ENCODE results near the gene SLC11A1.

Gene SLC11A1

GRCh38 chr2:218419630-218420216 lies 37.6 kb downstream of the SLC11A1 start:
- TF ChIP-seq CTCF (IDR thresholded peaks at IDR 0.05; ENCODE audit: poor library complexity, severe bottlenecking), result no peak
- DNase-seq (ENCODE audit: low spot score) (no peak), ATAC-seq (ENCODE audit: low read depth) (no peak)
- no peaks in the 10 kb centered on the region for H3K36me3 ChIP-seq (ENCODE audit: low read depth)
- no peaks in the 10 kb centered on the region for H3K4me1 ChIP-seq (ENCODE audit: insufficient read depth, poor library complexity, severe bottlenecking)
- no peak overlapping the region for H3K27ac ChIP-seq (ENCODE audit: poor library complexity, severe bottlenecking)
- H3K27me3 ChIP-seq (ENCODE audit: insufficient read depth, poor library complexity, severe bottlenecking), result no peaks in the 10 kb centered on the region
- no peak overlapping the region for H3K4me3 ChIP-seq (ENCODE audit: severe bottlenecking)
- H3K9me3 ChIP-seq (ENCODE audit: severe bottlenecking), result no peaks in the 10 kb centered on the region

- DNase-seq (ENCODE audit: low spot score), result no peak
- H3K4me3 ChIP-seq (ENCODE audit: severe bottlenecking), result no peak overlapping the region
- TF ChIP-seq CTCF (IDR thresholded peaks at IDR 0.05; ENCODE audit: poor library complexity, severe bottlenecking), result no peak
- H3K9me3 ChIP-seq (ENCODE audit: severe bottlenecking), result no peaks in the 10 kb centered on the region
- no peaks in the 10 kb centered on the region for H3K4me1 ChIP-seq (ENCODE audit: insufficient read depth, poor library complexity, severe bottlenecking)
- no peak for ATAC-seq (ENCODE audit: low read depth)
- H3K27ac ChIP-seq (ENCODE audit: poor library complexity, severe bottlenecking), result no peak overlapping the region
- H3K27me3 ChIP-seq (ENCODE audit: insufficient read depth, poor library complexity, severe bottlenecking), result no peaks in the 10 kb centered on the region
- no peaks in the 10 kb centered on the region for H3K36me3 ChIP-seq (ENCODE audit: low read depth)
These were observed 39.0 kb downstream of the SLC11A1 start for GRCh38 chr2:218421027-218421426.

GRCh38 chr2:218422403-218423086 lies 40.5 kb downstream of the SLC11A1 start:
- Histone ChIP-seq H3K4me3 (ENCODE audit: severe bottlenecking) (no peak overlapping the region), H3K27me3 (ENCODE audit: insufficient read depth, poor library complexity, severe bottlenecking) (no peaks in the 10 kb centered on the region), H3K9me3 (ENCODE audit: severe bottlenecking) (no peaks in the 10 kb centered on the region), H3K4me1 (ENCODE audit: insufficient read depth, poor library complexity, severe bottlenecking) (no peaks in the 10 kb centered on the region), H3K27ac (ENCODE audit: poor library complexity, severe bottlenecking) (no peak overlapping the region), H3K36me3 (ENCODE audit: low read depth) (no peaks in the 10 kb centered on the region)
- TF ChIP-seq CTCF (IDR thresholded peaks at IDR 0.05; ENCODE audit: poor library complexity, severe bottlenecking), result no peak
- ATAC-seq (ENCODE audit: low read depth), result no peak
- DNase-seq (ENCODE audit: low spot score), result no peak

GRCh38 chr2:218423584-218423983 lies 41.5 kb downstream of the SLC11A1 start:
- no peak overlapping the region for H3K4me3 ChIP-seq (ENCODE audit: severe bottlenecking)
- DNase-seq (ENCODE audit: low spot score) (no peak), ATAC-seq (ENCODE audit: low read depth) (no peak)
- no peaks in the 10 kb centered on the region for H3K36me3 ChIP-seq (ENCODE audit: low read depth)
- no peaks in the 10 kb centered on the region for H3K27me3 ChIP-seq (ENCODE audit: insufficient read depth, poor library complexity, severe bottlenecking)
- no peaks in the 10 kb centered on the region for H3K9me3 ChIP-seq (ENCODE audit: severe bottlenecking)
- no peak for TF ChIP-seq CTCF (IDR thresholded peaks at IDR 0.05; ENCODE audit: poor library complexity, severe bottlenecking)
- H3K4me1 ChIP-seq (ENCODE audit: insufficient read depth, poor library complexity, severe bottlenecking), result no peaks in the 10 kb centered on the region
- H3K27ac ChIP-seq (ENCODE audit: poor library complexity, severe bottlenecking), result no peak overlapping the region

GRCh38 chr2:218425531-218425930 lies 43.5 kb downstream of the SLC11A1 start:
- no peaks in the 10 kb centered on the region for H3K36me3 ChIP-seq (ENCODE audit: low read depth)
- H3K27me3 ChIP-seq (ENCODE audit: insufficient read depth, poor library complexity, severe bottlenecking), result no peaks in the 10 kb centered on the region
- H3K4me1 ChIP-seq (ENCODE audit: insufficient read depth, poor library complexity, severe bottlenecking), result no peaks in the 10 kb centered on the region
- ATAC-seq (ENCODE audit: low read depth) (no peak), DNase-seq (ENCODE audit: low spot score) (no peak)
- no peaks in the 10 kb centered on the region for H3K9me3 ChIP-seq (ENCODE audit: severe bottlenecking)
- H3K27ac ChIP-seq (ENCODE audit: poor library complexity, severe bottlenecking), result no peak overlapping the region
- no peak overlapping the region for H3K4me3 ChIP-seq (ENCODE audit: severe bottlenecking)
- TF ChIP-seq CTCF (IDR thresholded peaks at IDR 0.05; ENCODE audit: poor library complexity, severe bottlenecking), result no peak
